H1 (cell line): ENCODE data around the gene CACNA1D. TPM values are rescaled to one million over a fixed set of nuclear protein-coding genes. Genes with fewer than 3 reads are reported as not detected.

Source experiments
- E2F6 ChIP-seq: IDR thresholded peaks from 2 replicates; pipeline ENCODE4 v1.6.1; 2012; ENCODE audit warnings: inconsistent platforms
- KDM5A ChIP-seq: fragments of 200-600 bp; IDR thresholded peaks from 2 replicates; pipeline ENCODE4 v1.7.1; 2012; ENCODE audit warnings: mild to moderate bottlenecking, low read length, inconsistent platforms, mixed read lengths
- SIRT6 ChIP-seq: IDR thresholded peaks from one replicate; pipeline ENCODE4 v1.7.1; 2012; ENCODE audit warnings: low read length, inconsistent platforms
- polyA plus RNA-seq, 7 experiments: library from polyadenylated mRNA; depleted of rRNA in 3 of 7; stranded (reverse) in 5 of 7; unstranded in 2 of 7; fragments of >200 nt in 5 of 7; fragments of 200-250 nt in 2 of 7; gene quantifications; 1 replicate in 5 of 7; 2 replicates in 1 of 7; 4 replicates in 1 of 7; pipeline versions ENCODE4 v1.2.1 to v1.2.3, GENCODE V29; 2011 to 2013; ENCODE audit warnings: missing spikeins in 2 of 7, mixed read lengths in 2 of 7
- total RNA-seq: library from RNA; stranded (reverse); fragmentation: NEBNext Ultra II Directional; extraction: Animal tissue kit (Norgen Biotek cat#: 25700); gene quantifications from 2 replicates; pipeline ENCODE4 v1.2.1, GENCODE V29; 2021

Gene CACNA1D
- total and polyA plus RNA-seq, 2 of the 8 experiments (the other 6 are each of a cell fraction or from before 2014, with no cell fraction given), result 2.0 to 2.9 TPM

- no peak for TF ChIP-seq E2F6
- TF ChIP-seq KDM5A, result no peak
- no peak for TF ChIP-seq SIRT6
Measured at GRCh38 chr3:53798144-53798543, 303.7 kb downstream of the CACNA1D start (continued).
